HG03066 (cell line): Measurements from ENCODE around the gene PTH2.
"Not testable (repeated sequence)": the region's sequence is repeated elsewhere in the genome, so short reads cannot be mapped to it uniquely, and the experiment has no call there.

Experiments
- ATAC-seq: cut with Tn5 transposase; IDR thresholded peaks from one replicate; pipeline ENCODE4 v1.9.1; 2021; ENCODE audit warnings: low read depth; ENCODE audit not compliant: unreplicated experiment

Gene PTH2

DNA sequence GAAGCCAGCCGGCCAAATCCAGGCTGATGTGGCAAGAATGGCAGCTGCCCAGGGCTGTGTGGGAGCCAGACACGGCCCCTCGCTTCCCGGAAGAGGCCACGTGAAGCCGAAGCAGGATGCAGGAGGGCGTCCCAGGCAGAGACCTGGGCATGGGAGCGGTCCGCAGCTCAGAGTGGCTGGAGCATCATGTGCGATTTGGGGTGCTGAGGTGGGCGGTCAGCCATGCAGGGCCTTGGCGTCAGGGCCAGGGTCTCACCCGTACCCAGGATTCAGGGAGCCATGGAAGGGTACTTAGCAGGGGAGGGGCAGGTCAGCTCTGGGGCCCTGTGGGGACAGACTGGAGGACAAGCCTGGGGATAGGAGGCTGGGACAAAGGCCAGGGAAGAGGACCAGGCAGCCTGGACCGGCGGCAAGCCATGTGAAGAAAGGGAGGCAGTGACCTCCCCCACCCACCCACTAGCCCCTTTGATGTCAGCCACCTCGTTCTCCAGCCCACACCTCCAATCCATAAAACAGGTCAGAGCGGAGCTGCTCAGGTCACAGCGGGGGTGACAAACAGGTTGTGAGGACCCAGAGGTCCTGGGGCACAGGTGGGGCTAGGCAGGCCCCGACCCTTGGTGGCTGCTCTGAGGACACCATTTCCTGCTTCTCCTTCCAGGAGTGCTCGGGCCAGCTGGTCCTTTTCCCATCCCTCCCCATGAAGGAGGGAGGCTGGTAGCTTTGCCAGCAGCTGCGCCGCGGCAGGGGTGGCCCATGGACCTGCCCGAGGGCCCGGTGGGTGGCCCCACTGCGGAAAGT is 32.9 kb downstream of the PTH2 start:
- ATAC-seq: no peak

DNA sequence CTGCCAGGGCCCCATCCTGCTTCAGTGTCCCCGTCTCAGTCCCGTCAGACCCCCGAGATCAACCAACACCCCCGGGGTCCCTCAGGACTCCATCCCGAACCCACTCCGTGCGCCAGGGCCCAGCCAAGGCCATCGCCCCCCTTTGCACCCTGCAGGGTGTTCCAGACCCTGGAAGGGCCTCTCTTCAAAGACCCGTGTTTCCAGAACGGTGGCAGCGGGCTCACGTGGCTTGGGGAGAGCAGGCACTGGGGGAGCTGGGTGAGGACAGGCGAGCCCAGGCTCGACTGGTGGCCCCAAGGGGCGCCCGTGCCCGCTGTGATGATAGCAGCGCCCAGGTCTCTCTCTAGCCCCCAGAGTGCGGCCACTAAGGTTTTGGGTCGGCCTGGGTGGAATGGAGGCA is 33.8 kb downstream of the PTH2 start:
- ATAC-seq: no peak

DNA sequence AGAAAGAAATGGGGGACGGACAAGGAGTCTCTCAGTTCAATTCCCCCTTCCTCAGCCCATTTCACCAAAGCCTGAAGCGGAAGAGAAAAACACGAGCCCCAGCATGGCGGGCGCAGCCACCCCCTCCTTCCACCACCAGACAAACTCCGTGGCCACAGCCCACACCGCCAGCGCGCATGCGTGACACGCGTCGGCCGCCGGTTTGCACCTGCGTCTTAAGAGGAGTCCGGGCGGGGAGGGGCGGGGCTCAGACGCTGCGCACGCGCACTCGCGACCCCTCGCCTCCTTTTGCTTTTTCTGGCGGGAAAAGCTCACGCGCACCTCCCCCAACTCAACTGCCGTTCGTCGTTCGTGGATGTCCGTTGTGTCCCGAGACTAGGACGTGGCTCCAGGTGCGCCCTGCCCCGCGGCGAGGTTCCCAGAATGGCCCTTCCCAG is 35.3 kb downstream of the PTH2 start, which contains the start of gene KASH5:
TSS of gene KASH5 (plus strand) at position 314 of the 437 bp plus-strand sequence. CDS start 2,635 bp downstream, outside the sequence.
- ATAC-seq: no peak

DNA sequence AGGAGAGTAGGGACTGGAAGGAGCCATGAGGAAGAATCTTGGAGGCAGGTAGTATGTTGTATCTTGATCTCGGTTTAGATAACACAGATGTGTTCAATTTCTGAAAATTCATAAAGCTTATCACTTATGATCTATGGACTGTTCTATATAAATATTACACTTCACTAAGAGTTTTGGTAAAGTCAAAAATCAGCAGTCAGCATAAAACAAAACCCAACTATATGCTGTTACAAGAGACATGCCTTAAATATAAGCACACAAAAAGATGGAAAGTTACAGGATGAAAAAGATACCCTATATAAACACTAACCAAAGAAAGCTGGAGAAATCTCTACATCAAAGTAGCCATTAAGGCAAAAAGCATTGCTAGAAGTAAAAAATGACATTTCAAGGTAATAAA is 39.6 kb downstream of the PTH2 start:
- ATAC-seq: no peak

DNA sequence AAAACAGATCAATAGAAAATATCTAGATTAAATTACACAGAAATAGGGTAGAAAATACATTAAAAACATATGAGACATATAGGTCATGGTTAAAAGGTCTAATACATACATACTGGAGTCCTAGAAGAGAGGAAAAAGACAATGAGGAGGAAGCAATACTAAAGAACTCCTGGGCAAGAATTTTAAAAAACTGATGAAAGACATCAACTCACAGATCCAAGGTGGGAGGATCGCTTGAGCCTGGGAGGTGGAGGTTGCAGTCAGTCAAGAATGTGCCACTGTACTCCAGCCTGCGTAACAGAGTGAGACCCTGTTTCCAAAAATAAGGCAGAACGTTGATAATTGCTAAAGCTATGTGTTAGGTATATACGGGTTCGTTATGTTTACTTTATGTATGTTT is 40.6 kb downstream of the PTH2 start:
- ATAC-seq: no peak

DNA sequence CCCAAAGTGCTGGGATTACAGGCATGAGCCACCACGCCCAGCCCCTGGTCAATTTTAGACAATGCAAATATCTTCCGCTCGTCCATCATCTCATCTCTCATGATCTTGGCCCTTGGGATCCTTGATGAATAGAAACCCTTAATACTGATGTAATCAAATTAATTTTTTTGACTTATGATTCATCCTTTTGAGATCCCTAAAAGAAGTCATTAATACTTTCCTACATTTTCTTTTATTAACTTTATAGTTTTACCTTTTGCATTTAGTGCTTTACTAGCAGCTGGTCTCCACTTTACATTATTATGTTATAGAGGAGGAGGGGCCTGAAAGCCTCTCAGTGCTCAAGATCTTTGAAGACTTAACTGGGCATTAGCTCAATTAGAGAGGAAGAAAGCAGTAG is 42.9 kb downstream of the PTH2 start:
- no peak for ATAC-seq

DNA sequence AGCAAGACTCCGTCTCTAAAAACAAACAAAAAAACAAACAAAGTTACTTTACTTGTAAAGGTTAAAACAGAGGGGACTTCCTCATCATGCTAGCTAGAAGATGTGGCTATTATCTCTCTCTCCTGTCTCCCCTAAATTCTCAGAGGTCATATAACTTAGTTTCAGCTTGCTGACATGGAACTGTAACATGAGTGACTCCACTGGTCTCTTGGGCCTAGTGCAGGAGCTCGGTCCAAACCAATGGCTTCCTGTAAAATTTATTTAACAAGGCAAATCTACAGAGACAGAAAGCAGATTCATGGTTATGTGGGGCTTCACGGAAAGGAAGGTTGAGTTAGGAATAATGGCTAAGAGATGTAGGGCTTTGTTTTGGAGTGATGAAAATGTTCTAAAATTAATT is 44.7 kb downstream of the PTH2 start:
- no peak for ATAC-seq

DNA sequence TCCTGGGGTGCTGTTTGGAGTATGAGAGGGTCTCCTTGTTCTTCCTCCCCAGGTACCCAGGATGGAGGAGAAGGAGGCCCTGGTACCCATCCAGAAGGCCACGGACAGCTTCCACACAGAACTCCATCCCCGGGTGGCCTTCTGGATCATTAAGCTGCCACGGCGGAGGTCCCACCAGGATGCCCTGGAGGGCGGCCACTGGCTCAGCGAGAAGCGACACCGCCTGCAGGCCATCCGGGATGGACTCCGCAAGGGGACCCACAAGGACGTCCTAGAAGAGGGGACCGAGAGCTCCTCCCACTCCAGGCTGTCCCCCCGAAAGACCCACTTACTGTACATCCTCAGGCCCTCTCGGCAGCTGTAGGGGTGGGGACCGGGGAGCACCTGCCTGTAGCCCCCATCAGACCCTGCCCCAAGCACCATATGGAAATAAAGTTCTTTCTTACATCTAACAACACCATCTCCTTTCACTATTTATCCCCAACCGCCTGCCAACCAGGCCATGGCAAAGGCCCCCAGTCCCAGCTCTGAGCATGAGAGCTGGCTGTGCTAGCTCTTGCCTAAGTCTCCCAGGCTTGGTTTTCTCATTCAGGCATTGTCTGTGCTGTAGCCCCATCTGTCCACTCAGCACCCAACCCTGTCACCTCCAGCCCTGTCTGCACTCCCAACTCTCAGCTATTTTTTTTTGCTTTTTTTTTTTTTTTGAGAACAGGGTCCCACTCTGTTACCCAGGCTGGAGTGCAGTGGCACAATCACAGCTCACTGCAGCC is 48.4 kb downstream of the PTH2 start:
- no peak for ATAC-seq

DNA sequence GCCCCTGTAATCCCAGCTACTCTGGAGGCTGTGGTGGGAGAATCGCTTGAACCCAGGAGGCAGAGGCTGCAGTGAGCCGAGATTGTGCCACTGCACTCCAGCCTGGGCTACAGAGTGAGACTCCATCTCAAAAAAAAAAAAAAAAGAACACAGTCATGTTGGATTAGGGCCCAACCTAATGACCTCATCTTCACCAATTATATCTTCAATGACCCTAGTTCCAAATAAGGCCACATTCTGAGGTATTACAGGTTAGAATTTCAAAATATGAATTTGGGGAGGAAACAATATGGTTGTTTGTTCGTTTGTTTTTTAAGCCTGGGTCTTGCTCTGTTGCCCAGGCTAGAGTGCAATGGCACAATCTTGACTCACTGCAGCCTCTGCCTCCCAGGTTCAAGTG is 50.1 kb downstream of the PTH2 start:
- not testable (repeated sequence) for ATAC-seq
